NCI-H2196 treated with DMSO at 0.1 percent for 48 hours (cell line): ENCODE measurements around the gene IFT25.
A peak's percentile ranks its signal among the peaks of the same experiment; 100 is the strongest.
"Not testable (repeated sequence)": the region's sequence is repeated elsewhere in the genome, so short reads cannot be mapped to it uniquely, and the experiment has no call there.

ENCODE experiments used
- DNase-seq: peaks from one replicate; lab custom pipeline; 2025; ENCODE audit not compliant: unreplicated experiment; lab: John Stamatoyannopoulos, UW

IFT25 gene

GRCh38 chr1:53890522-53890941 lies 55.0 kb downstream of the IFT25 start:
- no peak for DNase-seq

GRCh38 chr1:53889304-53890298 lies 55.9 kb downstream of the IFT25 start, which contains the start of gene YIPF1:
YIPF1 (minus strand) TSS chr1:53889797; CDS start chr1:53888937, 860 bp downstream.
- peak; percentile 84 for DNase-seq

GRCh38 chr1:53888681-53889080 lies 56.8 kb downstream of the IFT25 start:
- DNase-seq = no peak

DNA sequence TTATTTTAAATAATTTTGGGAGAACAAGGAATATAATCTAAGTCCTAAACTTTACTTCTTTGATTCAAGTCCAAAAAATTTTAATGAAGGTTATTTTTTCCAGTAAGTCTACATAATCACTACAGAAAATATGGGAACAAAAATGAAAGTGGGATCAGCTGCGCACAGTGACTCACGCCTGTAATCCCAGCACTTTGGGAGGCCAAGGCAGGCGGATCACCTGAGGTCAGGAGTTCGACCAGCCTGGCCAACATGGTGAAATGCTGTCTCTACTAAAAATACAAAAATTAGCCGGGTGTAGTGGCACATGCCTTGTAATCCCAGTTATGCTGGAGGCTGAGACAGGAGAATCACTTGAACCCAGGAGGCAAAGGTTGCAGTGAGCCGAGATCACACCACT lies 61.9 kb downstream of the IFT25 start:
- DNase-seq = not testable (repeated sequence)

GRCh38 chr1:53881853-53882252 lies 63.6 kb downstream of the IFT25 start:
- not testable (repeated sequence) for DNase-seq

- peak; percentile 21 for DNase-seq
Measured at GRCh38 chr1:53878492-53879105, 66.9 kb downstream of the IFT25 start.

GRCh38 chr1:53875150-53875549 lies 70.3 kb downstream of the IFT25 start:
- not testable (repeated sequence) for DNase-seq

- DNase-seq = no peak
Measured at GRCh38 chr1:53871773-53872484, 73.6 kb downstream of the IFT25 start.
